Upper lobe of right lung (tissue), 1 donor: ENCODE measurements around the gene CPHXL. TPM values are rescaled to one million over a fixed set of nuclear protein-coding genes. Genes with fewer than 3 reads are reported as not detected.

ENCODE experiments used
- ATAC-seq: fragments of 200-7000 bp; cut with Tn5 transposase; one replicate; pipeline ENCODE4 v1.9.1; 2020; ENCODE audit warnings: mild to moderate bottlenecking, moderate library complexity
- DNase-seq: peaks from one replicate; pipeline ENCODE4 v3.0.0-alpha.2; 2020
- H3K27ac ChIP-seq: fragments of 200-600 bp; one replicate; pipeline ENCODE4 v1.8.0; 2022
- H3K27me3 ChIP-seq: fragments of 200-600 bp; one replicate; pipeline ENCODE4 v1.8.0; 2022; ENCODE audit warnings: mild to moderate bottlenecking
- H3K36me3 ChIP-seq: fragments of 200-600 bp; one replicate; pipeline ENCODE4 v1.8.0; 2022
- H3K4me1 ChIP-seq: fragments of 200-600 bp; one replicate; pipeline ENCODE4 v1.8.0; 2022
- H3K4me3 ChIP-seq: fragments of 200-600 bp; one replicate; pipeline ENCODE4 v1.8.0; 2022; ENCODE audit warnings: mild to moderate bottlenecking
- H3K9me3 ChIP-seq: fragments of 200-600 bp; one replicate; pipeline ENCODE4 v1.8.0; 2022
- CTCF ChIP-seq: fragments of 200-600 bp; IDR thresholded peaks from one replicate; pipeline ENCODE4 v1.8.0; 2022; ENCODE audit warnings: antibody characterized with exemption
- intact Hi-C: fragments of 100-400 bp; cut with DNase I; formaldehyde crosslinking; loops from one replicate; pipeline ENCODE4 v1.11.0; 2022
- total RNA-seq: library from RNA; stranded (reverse); fragmentation: NEBNext Ultra II Directional; extraction: Animal tissue kit (Norgen Biotek cat#: 25700); gene quantifications from one replicate; pipeline ENCODE4 v1.2.1, GENCODE V29; 2021
- donor health status: DM: no; HTN: yes; CAD: no; lungs with severe emphysema.

CPHXL gene
- total RNA-seq, 1 donor from 2014 or later: not detected

- H3K36me3 ChIP-seq: no peaks in the 10 kb centered on the region
- no peak overlapping the region for H3K27ac ChIP-seq
- TF ChIP-seq CTCF: no peak
- no peak overlapping the region for H3K4me3 ChIP-seq
- ATAC-seq: no peak
- DNase-seq: no peak
- intact Hi-C loops: no loop called here
- H3K4me1 ChIP-seq: no peaks in the 10 kb centered on the region
- no peaks in the 10 kb centered on the region for H3K9me3 ChIP-seq
- H3K27me3 ChIP-seq: no peaks in the 10 kb centered on the region
These were observed 24.0 kb downstream of the CPHXL start for GRCh38 chr16:75702242-75702641.

- TF ChIP-seq CTCF: no peak
- intact Hi-C loops: no loop called here
- H3K27me3 ChIP-seq: no peaks in the 10 kb centered on the region
- H3K4me3 ChIP-seq: no peak within 1 kb of the TSS
- no peak within 1 kb of the TSS for H3K27ac ChIP-seq
- H3K4me1 ChIP-seq: no peaks in the 10 kb centered on the region
- H3K9me3 ChIP-seq: no peaks in the 10 kb centered on the region
- ATAC-seq (no peak), DNase-seq (no peak)
- no peaks in the 10 kb centered on the region for H3K36me3 ChIP-seq
These were observed 24.9 kb downstream of the CPHXL start, which contains the start of gene DUXB for GRCh38 chr16:75701361-75701760. Gene DUXB (minus strand): TSS chr16:75701461. CDS start chr16:75701418, 43 bp downstream.

- ATAC-seq (no peak), DNase-seq (no peak)
- no peak overlapping the region for H3K4me3 ChIP-seq
- no peak overlapping the region for H3K27ac ChIP-seq
- no peaks in the 10 kb centered on the region for H3K27me3 ChIP-seq
- no peaks in the 10 kb centered on the region for H3K4me1 ChIP-seq
- TF ChIP-seq CTCF: no peak
- H3K36me3 ChIP-seq: no peaks in the 10 kb centered on the region
- H3K9me3 ChIP-seq: no peaks in the 10 kb centered on the region
- intact Hi-C loops: no loop called here
These were observed 28.7 kb downstream of the CPHXL start for GRCh38 chr16:75697571-75697970.

GRCh38 chr16:75695708-75696107 lies 30.6 kb downstream of the CPHXL start:
- H3K4me1 ChIP-seq: no peaks in the 10 kb centered on the region
- ATAC-seq: no peak
- intact Hi-C loops: no loop called here

GRCh38 chr16:75687361-75687760 lies 38.9 kb downstream of the CPHXL start:
- DNase-seq: no peak
- Histone ChIP-seq H3K4me1 (no peaks in the 10 kb centered on the region), H3K27me3 (no peaks in the 10 kb centered on the region), H3K9me3 (no peaks in the 10 kb centered on the region), H3K36me3 (no peaks in the 10 kb centered on the region), H3K4me3 (no peak overlapping the region), H3K27ac (no peak overlapping the region)
- TF ChIP-seq CTCF: no peak
- ATAC-seq: no peak
- intact Hi-C loops: no loop called here

More at GRCh38 chr16:75695708-75696107, 30.6 kb downstream of the CPHXL start:
- H3K9me3 ChIP-seq: no peaks in the 10 kb centered on the region
- no peak for DNase-seq
- H3K4me3 ChIP-seq: no peak overlapping the region
- no peak overlapping the region for H3K27ac ChIP-seq
- no peak for TF ChIP-seq CTCF
- H3K27me3 ChIP-seq: no peaks in the 10 kb centered on the region
- no peaks in the 10 kb centered on the region for H3K36me3 ChIP-seq

- intact Hi-C loops: no loop called here
- Histone ChIP-seq H3K4me1 (no peaks in the 10 kb centered on the region), H3K4me3 (no peak overlapping the region), H3K9me3 (no peaks in the 10 kb centered on the region), H3K27me3 (no peaks in the 10 kb centered on the region), H3K27ac (no peak overlapping the region), H3K36me3 (no peaks in the 10 kb centered on the region)
- ATAC-seq: no peak
- no peak for TF ChIP-seq CTCF
- DNase-seq: no peak
These were observed 44.0 kb downstream of the CPHXL start for GRCh38 chr16:75682308-75682707.
